Stimulated activated CD8-positive, alpha-beta memory T cell treated with anti-CD3 and anti-CD28 coated beads, Interleukin-2, amount 100 ng/mL, for 1 hour (primary cell): ENCODE results near the gene BROX.
"Not testable (repeated sequence)": the region's sequence is repeated elsewhere in the genome, so short reads cannot be mapped to it uniquely, and the experiment has no call there.

Experiments used
- DNase-seq, 2 donors: peaks; one replicate each; pipeline ENCODE4 v3.0.0-alpha.2; 2020; ENCODE audit warnings: low read depth in 2 of 2

The BROX gene

GRCh38 chr1:222732216-222733159 is 20.1 kb downstream of the BROX start:
- DNase-seq = no peak

GRCh38 chr1:222734740-222735139 is 22.4 kb downstream of the BROX start:
- DNase-seq = no peak

- no peak for DNase-seq
Observed at GRCh38 chr1:222736470-222736869, 24.1 kb downstream of the BROX start.

- DNase-seq = no peak
Observed at GRCh38 chr1:222736972-222737371, 24.6 kb downstream of the BROX start, which contains the start of gene FAM177B. TSS of gene FAM177B (plus strand) at chr1:222737202. CDS start at chr1:222746546, 9,344 bp downstream.

- DNase-seq = no peak
Observed at GRCh38 chr1:222739465-222739864, 27.1 kb downstream of the BROX start.

- no peak for DNase-seq
Observed at GRCh38 chr1:222739929-222740328, 27.6 kb downstream of the BROX start.

- not testable (repeated sequence) for DNase-seq
Observed at GRCh38 chr1:222741630-222742457, 29.5 kb downstream of the BROX start.

GRCh38 chr1:222749927-222750326 is 37.6 kb downstream of the BROX start:
- no peak for DNase-seq

- DNase-seq = no peak
Observed at GRCh38 chr1:222750651-222751050, 38.3 kb downstream of the BROX start.

GRCh38 chr1:222751255-222751654 is 38.9 kb downstream of the BROX start:
- no peak for DNase-seq

GRCh38 chr1:222754366-222755139 is 42.2 kb downstream of the BROX start:
- DNase-seq = no peak

GRCh38 chr1:222757646-222758268 is 45.4 kb downstream of the BROX start:
- no peak for DNase-seq

- DNase-seq = no peak
Observed at GRCh38 chr1:222759451-222760035, 47.2 kb downstream of the BROX start.

GRCh38 chr1:222761083-222761482 is 48.7 kb downstream of the BROX start:
- DNase-seq = no peak

GRCh38 chr1:222762178-222762577 is 49.8 kb downstream of the BROX start:
- not testable (repeated sequence) for DNase-seq

- DNase-seq = no peak
Observed at GRCh38 chr1:222767152-222767571, 54.8 kb downstream of the BROX start.

- no peak for DNase-seq
Observed at GRCh38 chr1:222768592-222768991, 56.2 kb downstream of the BROX start.

GRCh38 chr1:222769181-222769580 is 56.8 kb downstream of the BROX start:
- DNase-seq = no peak

GRCh38 chr1:222769971-222770620 is 57.7 kb downstream of the BROX start:
- DNase-seq = no peak

- no peak for DNase-seq
Observed at GRCh38 chr1:222772996-222773379, 60.6 kb downstream of the BROX start.
